Glutamatergic neuron (in vitro differentiated cells): ENCODE results near the gene TPGS1. TPM values are rescaled to one million over a fixed set of nuclear protein-coding genes. Genes with fewer than 3 reads are reported as not detected.

Experiments
- DNase-seq: peaks from one replicate; pipeline ENCODE4 v3.0.0; 2022
- H3K27ac Mint-ChIP-seq: one replicate; pipeline ENCODE4 v1.8.0; 2020; ENCODE audit warnings: mild to moderate bottlenecking, mixed read lengths, inconsistent platforms; ENCODE audit not compliant: unreplicated experiment
- H3K27me3 Mint-ChIP-seq: one replicate; pipeline ENCODE4 v1.8.0; 2020; ENCODE audit warnings: mild to moderate bottlenecking, moderate library complexity, mixed read lengths, inconsistent platforms; ENCODE audit not compliant: unreplicated experiment
- H3K36me3 Mint-ChIP-seq: one replicate; pipeline ENCODE4 v1.8.0; 2020; ENCODE audit warnings: mild to moderate bottlenecking, mixed read lengths, inconsistent platforms; ENCODE audit not compliant: unreplicated experiment
- H3K4me1 Mint-ChIP-seq: one replicate; pipeline ENCODE4 v1.8.0; 2020; ENCODE audit warnings: mild to moderate bottlenecking, low read depth, mixed read lengths, inconsistent platforms; ENCODE audit not compliant: unreplicated experiment
- H3K4me3 Mint-ChIP-seq: one replicate; pipeline ENCODE4 v1.8.0; 2020; ENCODE audit warnings: mild to moderate bottlenecking, mixed read lengths, inconsistent platforms; ENCODE audit not compliant: unreplicated experiment
- H3K9me3 Mint-ChIP-seq: one replicate; pipeline ENCODE4 v1.8.0; 2020; ENCODE audit warnings: mild to moderate bottlenecking, moderate library complexity, mixed read lengths, inconsistent platforms; ENCODE audit not compliant: unreplicated experiment
- total RNA-seq: library from RNA; stranded (reverse); fragmentation: NEBNext Ultra II Directional; extraction: Animal tissue kit (Norgen Biotek cat#: 25700); gene quantifications from one replicate; pipeline ENCODE4 v1.2.1, GENCODE V29; 2021; ENCODE audit not compliant: unreplicated experiment
- TF ChIP-seq, protein P1 (sequence below): fragments of 200-600 bp; sonication (generic); IDR thresholded peaks from one replicate; pipeline ENCODE4 v1.5.0; 2021; ENCODE audit not compliant: partially characterized antibody, unreplicated experiment

The TPGS1 gene
- total RNA-seq, 1 donor from 2014 or later: 20.0 TPM

GRCh38 chr19:541699-542098, 34.4 kb downstream of the TPGS1 start:
- no peaks in the 10 kb centered on the region for H3K36me3 Mint-ChIP-seq
- H3K4me1 Mint-ChIP-seq: peaks cover 4% of the 10 kb centered on the region
- H3K4me3 Mint-ChIP-seq: no peak overlapping the region
- peaks cover 4% of the 10 kb centered on the region for H3K9me3 Mint-ChIP-seq
- peaks cover 5% of the 10 kb centered on the region for H3K27me3 Mint-ChIP-seq
- TF ChIP-seq, protein P1, sequence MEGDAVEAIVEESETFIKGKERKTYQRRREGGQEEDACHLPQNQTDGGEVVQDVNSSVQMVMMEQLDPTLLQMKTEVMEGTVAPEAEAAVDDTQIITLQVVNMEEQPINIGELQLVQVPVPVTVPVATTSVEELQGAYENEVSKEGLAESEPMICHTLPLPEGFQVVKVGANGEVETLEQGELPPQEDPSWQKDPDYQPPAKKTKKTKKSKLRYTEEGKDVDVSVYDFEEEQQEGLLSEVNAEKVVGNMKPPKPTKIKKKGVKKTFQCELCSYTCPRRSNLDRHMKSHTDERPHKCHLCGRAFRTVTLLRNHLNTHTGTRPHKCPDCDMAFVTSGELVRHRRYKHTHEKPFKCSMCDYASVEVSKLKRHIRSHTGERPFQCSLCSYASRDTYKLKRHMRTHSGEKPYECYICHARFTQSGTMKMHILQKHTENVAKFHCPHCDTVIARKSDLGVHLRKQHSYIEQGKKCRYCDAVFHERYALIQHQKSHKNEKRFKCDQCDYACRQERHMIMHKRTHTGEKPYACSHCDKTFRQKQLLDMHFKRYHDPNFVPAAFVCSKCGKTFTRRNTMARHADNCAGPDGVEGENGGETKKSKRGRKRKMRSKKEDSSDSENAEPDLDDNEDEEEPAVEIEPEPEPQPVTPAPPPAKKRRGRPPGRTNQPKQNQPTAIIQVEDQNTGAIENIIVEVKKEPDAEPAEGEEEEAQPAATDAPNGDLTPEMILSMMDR: no peak
- DNase-seq: no peak
- no peak overlapping the region for H3K27ac Mint-ChIP-seq

GRCh38 chr19:542173-542866, 35.0 kb downstream of the TPGS1 start:
- TF ChIP-seq, protein P1: no peak
- no peak overlapping the region for H3K27ac Mint-ChIP-seq
- H3K27me3 Mint-ChIP-seq: peaks cover 5% of the 10 kb centered on the region
- DNase-seq: no peak
- H3K36me3 Mint-ChIP-seq: no peaks in the 10 kb centered on the region
- H3K4me3 Mint-ChIP-seq: no peak overlapping the region
- H3K9me3 Mint-ChIP-seq: peaks cover 4% of the 10 kb centered on the region
- peaks cover 4% of the 10 kb centered on the region for H3K4me1 Mint-ChIP-seq

DNA sequence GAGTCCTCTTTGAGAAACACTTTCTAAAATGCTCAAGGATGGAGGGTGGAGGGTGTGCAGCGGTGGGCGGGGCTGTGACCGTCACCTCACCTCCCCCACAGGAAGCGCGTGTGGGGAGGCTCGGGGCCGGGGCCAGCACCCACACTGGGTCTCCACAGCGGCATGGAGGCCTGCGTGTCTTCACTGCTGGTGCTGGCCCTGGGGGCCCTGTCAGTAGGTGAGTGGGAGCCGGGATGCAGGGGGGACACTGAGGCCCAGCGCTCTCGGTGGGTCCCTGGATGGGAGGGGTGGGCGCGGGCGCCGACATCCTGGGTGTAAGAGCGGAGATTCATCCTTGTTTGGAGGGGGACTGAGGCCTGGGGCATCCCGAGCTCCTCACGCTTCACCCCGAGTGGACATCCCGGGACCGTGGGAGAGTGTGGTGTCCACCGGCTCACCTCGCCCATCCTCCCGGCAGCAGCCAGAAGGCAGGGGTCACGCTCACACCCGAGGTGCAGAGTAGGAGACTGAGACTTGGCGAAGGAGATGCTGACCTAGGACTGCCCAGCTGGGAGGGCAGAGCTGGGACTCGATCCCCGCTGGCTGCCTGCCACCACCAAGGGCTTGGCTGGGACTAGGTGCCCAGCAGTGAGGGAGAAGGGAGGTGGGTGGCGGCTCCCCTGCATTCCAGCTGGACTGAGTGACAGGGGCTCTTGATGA, 36.8 kb downstream of the TPGS1 start, which contains the start of gene GZMM:
Gene GZMM (plus strand): TSS at position 144 of the 699 bp plus-strand sequence. CDS start 19 bp downstream, at position 163.
- H3K4me1 Mint-ChIP-seq: no peaks in the 10 kb centered on the region
- no peak within 1 kb of the TSS for H3K27ac Mint-ChIP-seq
- H3K36me3 Mint-ChIP-seq: no peaks in the 10 kb centered on the region
- peaks cover 2% of the 10 kb centered on the region for H3K27me3 Mint-ChIP-seq
- DNase-seq: no peak
- TF ChIP-seq, protein P1: no peak
- peaks cover 2% of the 10 kb centered on the region for H3K9me3 Mint-ChIP-seq
- no peak within 1 kb of the TSS for H3K4me3 Mint-ChIP-seq

DNA sequence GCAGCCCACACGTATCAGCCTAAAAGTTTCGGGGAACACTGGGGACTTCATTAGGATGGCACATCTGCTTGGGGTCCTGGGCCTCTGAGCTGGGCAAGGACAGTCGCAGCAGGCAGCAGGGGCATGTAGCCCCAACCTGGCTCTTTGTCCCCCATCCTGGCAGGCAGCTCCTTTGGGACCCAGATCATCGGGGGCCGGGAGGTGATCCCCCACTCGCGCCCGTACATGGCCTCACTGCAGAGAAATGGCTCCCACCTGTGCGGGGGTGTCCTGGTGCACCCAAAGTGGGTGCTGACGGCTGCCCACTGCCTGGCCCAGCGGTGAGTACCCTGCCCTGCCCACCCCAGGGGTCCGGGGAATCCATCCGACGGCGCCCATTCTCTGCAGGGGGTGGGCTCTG, 39.8 kb downstream of the TPGS1 start:
- no peak overlapping the region for H3K4me3 Mint-ChIP-seq
- no peak overlapping the region for H3K27ac Mint-ChIP-seq
- H3K27me3 Mint-ChIP-seq: peaks cover 2% of the 10 kb centered on the region
- no peaks in the 10 kb centered on the region for H3K36me3 Mint-ChIP-seq
- TF ChIP-seq, protein P1: no peak
- DNase-seq: no peak
- peaks cover 2% of the 10 kb centered on the region for H3K9me3 Mint-ChIP-seq
- no peaks in the 10 kb centered on the region for H3K4me1 Mint-ChIP-seq
